HG03159 (cell line): ENCODE results near the gene CPNE7.
A peak's percentile ranks its signal among the peaks of the same experiment; 100 is the strongest.

Experiments used
- ATAC-seq: cut with Tn5 transposase; IDR thresholded peaks from one replicate; pipeline ENCODE4 v1.9.1; 2021; ENCODE audit warnings: mild to moderate bottlenecking, moderate library complexity; ENCODE audit not compliant: unreplicated experiment

CPNE7 gene

DNA sequence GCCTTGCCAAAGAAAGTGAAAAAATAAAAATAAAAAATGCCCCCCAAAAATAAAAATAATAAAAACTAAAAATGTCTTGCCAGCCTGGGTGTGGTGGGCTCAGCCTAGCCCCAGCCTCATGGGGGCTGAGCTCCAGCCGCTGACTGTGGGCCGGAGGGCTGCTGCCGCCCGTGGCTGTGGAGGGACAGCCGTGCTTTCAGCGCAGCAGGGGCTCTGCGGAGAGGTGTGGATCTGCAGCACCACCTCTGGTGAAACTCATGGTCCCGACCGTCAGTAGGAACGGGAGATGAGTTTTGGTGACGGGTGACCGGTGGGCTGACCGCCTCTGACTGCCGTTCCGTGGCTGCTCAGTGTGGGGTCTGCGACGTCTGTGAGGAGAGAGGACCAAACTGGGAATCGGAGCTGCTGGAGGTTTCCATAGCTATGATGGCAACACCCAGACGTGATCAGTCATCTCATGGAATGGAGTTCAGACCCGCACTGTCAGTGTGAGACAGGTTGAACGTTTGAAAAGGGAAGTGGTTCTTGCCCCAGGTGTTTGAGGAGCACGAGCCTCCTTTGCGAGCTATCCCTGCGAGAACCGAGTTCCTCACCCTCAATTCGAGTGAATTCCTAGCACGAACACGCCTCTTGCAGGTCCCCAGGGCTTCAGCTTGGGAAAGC lies 27.1 kb upstream of the CPNE7 start:
- ATAC-seq, result no peak

DNA sequence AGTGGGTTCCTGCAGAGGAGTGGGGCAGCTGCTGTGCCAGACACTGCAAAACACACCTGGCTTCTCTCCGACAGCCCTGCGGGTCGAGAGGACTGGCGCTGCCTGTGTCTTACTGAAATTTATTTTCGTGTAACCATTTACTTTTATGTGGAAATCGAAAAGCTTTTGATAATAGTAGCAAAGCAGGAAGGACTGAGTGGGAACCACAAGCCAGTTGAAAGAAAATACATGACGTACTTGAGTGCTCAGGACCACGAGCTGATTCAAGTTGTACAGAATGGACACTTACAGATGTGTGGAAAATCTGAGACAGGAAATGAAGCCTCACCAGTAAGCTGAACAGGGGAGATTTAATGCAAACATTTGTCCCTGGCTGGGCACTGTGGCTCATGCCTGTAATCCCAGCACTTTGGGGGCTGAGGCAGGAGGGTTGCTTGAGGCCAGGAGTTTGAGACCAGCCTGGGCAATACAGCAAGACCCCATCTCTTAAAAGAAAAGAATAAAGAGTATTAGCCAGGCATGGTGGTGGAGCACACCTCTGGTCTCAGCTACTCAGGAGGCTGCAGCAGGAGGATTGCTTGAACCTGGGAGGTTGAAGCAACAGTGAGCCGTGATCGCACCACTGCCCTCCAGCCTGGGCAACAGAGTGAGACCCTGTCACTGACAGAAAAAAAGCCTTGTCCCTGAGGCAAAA lies 26.4 kb upstream of the CPNE7 start:
- no peak for ATAC-seq

DNA sequence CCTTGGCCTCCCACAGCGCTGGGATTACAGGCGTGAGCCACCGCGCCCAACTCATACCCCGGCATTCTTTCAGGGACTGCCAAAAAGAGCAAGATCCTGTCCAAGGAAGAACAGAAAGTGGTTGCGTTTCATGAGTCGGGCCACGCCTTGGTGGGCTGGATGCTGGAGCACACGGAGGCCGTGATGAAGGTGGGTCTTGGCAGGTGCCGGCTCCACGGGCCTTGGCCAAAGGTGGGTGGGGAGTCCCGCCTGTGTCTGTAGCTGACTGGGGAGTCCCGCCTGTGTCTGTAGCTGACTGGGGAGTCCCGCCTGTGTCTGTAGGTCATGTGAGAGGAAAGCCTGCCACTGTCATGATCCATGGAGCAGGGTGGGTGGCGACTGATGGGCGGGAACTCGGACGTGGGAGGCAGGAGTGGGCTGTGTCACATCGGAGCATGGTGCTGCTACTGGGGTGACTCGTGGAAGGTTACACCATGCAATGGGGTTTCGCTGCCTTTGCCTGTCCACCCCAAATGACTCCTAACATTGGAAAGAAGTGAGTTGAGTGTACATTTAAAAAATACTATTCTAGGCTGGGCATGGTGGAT lies 25.0 kb upstream of the CPNE7 start:
- no peak for ATAC-seq

DNA sequence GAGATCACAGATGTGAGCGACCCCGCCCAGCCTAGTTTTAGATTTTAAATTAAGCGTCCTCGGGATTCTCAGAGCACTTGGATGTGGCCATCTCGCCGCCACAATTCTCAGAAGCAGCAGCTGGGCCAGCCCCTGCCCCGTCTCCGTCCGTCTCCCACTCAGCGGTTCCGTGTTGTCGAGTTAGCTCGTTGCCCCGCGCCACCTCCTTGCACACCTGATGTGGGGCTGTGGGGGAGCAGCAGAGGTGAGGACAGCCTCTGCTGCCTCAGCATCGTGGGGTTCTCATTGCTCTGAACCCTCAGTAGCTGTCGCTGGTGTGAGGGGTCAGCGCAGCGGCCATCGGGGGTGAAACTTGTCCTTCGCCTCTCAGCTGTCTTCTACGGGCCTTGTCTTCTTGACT lies 23.2 kb upstream of the CPNE7 start:
- no peak for ATAC-seq

DNA sequence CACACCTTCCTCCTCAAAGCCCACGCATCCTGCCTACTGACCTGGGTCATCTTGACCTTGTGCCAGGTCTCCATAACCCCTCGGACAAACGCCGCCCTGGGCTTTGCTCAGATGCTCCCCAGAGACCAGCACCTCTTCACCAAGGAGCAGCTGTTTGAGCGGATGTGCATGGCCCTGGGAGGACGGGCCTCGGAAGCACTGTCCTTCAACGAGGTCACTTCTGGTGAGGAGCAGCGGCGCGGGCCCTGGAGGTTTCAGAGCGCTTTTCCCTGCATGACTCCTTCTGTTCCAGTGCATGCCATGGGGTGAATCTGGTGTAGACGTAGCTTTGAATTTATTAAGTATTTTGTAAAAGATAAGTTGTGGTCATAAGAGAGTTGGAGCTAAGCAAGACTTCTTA lies 22.6 kb upstream of the CPNE7 start:
- no peak for ATAC-seq

DNA sequence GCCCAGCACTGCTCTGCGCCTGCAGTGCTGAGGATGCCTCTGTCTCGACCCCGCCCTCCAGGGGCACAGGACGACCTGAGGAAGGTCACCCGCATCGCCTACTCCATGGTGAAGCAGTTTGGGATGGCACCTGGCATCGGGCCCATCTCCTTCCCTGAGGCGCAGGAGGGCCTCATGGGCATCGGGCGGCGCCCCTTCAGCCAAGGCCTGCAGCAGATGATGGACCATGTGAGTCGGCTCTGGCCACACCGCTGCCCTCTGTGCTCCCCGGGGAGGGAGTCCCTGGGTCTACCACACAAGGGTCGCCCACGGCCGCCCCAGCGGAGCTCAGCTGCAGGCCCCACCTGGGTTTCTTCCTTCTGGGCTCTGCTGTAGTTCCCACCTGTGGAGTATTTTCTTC lies 21.8 kb upstream of the CPNE7 start:
- ATAC-seq, result no peak

DNA sequence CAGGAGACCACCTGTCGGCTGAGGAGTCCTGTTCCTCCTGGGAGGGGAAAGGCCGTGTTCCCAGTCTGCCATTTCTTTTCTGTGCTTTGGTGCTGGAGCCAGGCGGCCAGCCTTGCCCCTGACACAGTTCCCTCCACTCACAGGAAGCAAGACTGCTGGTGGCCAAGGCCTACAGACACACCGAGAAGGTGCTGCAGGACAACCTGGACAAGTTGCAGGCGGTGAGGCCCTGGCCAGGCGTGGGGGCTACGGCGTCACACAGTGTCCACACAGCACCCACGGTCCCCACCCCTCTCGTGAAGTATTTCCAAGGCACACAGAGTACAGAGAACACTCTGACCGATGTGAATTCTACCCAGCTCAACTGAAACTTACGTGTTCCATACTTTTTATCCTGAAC lies 21.2 kb upstream of the CPNE7 start:
- no peak for ATAC-seq

DNA sequence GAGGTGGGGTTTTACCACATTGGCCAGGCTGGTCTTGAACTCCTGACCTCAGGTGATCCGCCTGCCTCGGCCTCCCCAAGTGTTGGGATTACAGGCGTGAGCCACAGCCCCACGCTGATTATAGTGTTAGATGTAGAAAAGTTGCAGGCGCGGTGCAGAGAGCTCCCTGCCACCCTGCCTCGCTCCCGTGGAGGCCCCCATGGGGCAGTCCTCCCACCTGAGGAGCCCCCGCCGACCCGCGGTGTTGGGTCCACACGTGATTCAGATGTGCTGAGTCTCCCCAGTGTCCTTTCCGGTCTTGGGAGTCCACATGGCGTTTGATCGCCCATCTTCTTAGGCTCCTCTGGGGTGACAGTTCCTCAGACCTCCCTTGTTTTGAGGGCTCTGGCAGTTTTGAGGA lies 20.3 kb upstream of the CPNE7 start:
- ATAC-seq, result no peak

DNA sequence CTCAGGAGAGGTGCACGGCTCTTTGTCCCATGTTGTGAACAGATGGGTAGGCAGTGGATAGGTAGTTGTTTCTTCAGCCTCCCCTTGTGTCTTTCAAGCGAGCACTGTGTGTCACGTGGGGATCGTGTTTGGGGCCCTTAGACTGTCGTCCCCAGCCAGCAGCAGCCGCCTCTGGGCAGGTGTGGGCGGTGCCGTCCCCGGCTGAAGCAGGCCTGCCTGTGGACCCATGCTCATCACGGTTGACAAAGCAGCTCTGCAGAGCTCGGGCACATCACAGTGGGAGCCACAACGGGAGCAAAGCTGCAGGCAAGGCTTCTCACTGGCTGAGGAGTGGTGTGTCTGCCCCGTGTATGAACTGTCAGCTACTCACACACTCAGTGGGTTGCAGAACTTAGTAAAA lies 19.8 kb upstream of the CPNE7 start:
- no peak for ATAC-seq

DNA sequence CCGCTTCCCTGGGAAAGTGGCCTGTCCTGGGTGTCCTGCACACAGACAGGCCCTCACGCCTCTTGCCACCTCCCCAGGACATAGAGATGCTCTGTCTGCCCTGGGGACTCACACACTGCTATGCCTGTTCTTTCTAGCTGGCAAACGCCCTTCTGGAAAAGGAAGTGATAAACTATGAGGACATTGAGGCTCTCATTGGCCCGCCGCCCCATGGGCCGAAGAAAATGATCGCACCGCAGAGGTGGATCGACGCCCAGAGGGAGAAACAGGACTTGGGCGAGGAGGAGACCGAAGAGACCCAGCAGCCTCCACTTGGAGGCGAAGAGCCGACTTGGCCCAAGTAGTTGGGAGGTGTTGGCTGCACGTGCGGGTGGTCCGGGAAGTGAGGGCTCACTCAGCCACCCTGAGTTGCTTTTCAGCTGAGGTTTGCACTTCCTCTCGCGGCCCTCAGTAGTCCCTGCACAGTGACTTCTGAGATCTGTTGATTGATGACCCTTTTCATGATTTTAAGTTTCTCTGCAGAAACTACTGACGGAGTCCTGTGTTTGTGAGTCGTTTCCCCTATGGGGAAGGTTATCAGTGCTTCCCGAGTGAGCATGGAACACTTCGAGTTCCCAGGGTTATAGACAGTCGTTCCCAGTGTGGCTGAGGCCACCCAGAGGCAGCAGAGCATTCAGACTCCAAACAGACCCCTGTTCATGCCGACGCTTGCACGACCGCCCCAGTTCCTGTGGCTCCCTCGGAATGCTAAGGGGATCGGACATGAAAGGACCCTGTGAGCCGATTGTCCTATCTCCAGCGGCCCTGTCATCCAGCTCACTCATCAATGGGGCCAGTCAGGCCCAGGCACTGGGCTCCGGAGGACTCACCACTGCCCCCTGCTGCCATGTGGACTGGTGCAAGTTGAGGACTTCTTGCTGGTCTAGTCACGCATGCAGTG lies 18.5 kb upstream of the CPNE7 start:
- ATAC-seq, result no peak

DNA sequence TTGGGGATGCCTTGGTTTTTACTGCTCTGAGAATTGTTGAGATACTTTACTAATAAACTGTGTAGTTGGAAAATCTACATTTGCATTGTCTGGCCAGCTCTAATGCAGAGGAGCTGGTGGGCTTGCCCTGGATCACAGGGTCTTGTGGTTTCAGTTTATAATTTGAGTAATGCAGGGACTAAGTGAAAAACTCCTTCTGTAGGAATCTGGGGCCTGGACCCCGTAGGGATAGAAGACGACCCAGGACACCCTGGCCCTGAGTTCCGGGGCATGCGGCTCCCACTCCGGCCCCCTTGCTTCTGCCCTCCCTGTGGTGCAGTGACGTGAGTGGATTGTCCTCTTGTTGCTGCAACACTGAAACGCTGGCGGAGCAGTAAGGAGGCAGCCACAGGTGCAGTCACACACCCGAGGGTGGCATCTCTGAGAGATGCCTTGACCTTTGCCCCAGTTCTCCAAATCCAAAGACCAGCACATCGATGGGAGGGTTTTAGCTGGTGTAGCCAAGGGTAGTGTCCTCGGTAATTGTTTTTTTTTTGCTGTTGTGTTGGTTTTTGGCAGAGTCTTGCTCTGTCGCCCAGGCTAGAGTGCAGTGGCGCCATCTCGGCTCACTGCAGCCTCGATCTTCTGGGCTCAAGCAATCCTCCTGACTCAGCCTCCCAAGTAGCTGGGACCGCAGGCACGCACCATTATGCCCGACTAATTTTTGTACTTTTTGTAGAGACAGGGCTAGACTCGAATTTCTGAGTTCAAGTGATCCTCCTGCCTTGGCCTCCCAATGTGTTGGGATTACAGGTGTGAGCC lies 17.7 kb upstream of the CPNE7 start:
- no peak for ATAC-seq

DNA sequence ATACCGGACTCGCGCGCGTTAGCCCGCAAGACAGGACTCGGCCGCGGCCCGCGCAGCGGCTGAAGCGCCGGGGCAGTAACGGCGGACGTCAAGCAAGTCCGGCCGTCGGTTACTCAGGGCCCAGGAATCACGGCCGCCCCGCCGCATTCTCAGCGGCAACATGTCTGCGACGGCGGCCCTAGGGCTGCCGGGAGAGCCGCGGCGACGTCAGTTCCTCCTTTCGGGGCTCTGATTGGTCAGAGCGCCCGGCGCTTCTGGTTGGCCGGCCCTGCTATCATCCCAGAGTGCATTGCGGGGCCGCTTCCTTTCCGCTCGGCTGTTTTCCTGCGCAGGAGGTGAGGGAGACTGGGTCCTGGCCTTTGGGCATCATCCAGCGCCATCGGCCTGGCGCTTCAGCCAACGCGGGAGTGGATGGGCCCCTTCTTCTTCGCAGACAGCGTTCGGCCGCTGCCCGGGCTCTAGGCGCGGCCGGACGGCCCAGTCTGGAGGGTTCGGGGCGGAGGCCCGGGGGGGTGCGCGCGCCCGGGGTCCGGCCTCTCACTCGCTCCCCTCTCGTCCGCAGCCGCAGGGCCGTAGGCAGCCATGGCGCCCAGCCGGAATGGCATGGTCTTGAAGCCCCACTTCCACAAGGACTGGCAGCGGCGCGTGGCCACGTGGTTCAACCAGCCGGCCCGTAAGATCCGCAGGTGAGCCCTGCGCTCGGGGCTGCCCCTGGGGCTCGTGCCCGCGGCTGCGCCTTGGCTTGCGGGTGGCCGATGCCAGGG lies 15.0 kb upstream of the CPNE7 start, which contains the start of gene RPL13:
RPL13 (plus strand) TSS at position 305 of the 764 bp plus-strand sequence; CDS start at position 583, 278 bp downstream.
- peak; percentile 87 for ATAC-seq

DNA sequence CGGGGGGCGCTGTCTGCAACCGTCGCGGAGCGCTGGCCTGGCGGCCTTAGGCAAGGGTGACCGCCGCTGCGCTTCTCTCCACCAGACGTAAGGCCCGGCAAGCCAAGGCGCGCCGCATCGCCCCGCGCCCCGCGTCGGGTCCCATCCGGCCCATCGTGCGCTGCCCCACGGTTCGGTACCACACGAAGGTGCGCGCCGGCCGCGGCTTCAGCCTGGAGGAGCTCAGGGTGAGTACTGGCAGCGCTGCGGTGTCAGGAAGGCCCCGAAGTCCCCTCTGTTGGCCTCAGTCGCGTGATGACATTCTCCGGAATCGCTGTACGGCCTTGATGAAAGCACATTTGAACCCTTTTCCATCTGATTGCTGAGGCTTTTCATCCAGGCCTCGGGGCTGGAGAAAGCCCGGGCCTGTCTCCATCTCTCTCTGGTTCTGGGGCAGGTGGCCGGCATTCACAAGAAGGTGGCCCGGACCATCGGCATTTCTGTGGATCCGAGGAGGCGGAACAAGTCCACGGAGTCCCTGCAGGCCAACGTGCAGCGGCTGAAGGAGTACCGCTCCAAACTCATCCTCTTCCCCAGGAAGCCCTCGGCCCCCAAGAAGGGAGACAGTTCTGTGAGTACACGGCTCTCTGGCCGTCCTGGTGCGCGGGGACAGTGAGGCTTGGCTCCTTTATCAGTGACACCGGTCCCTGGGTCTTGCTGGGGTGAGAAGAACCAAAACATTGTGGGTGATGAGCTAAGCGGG lies 14.2 kb upstream of the CPNE7 start:
- ATAC-seq, result no peak

DNA sequence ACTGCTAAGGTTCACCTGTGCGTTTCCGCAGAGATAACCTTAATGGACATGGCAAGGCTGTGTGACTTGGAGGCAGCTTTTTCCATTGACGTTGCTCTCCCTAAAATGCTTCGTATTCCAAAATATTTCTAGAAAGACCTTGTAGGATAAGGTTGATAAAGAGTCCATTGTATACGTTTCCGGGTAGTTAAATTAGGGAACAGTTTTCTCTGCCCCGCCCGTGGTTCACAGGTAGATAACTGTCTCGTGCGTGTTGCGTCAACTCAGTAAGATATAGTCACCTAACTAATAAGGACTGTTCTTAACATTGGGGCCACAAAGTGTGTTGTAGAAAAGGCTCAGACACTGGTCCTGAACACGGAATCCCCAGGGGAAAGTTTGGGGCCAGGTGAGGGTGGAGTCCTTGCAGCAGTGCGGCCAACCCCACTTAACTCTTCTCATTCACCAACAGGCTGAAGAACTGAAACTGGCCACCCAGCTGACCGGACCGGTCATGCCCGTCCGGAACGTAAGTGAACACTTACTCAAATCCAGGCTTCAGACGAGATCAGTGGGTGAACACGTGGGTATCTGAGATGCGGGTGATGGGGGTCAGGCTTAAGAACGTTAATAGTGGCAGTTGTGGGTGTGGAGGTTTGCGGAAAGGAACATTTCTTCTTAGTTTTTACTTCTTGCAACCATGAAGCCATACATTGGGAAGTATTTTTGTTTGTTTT lies 13.5 kb upstream of the CPNE7 start:
- no peak for ATAC-seq

DNA sequence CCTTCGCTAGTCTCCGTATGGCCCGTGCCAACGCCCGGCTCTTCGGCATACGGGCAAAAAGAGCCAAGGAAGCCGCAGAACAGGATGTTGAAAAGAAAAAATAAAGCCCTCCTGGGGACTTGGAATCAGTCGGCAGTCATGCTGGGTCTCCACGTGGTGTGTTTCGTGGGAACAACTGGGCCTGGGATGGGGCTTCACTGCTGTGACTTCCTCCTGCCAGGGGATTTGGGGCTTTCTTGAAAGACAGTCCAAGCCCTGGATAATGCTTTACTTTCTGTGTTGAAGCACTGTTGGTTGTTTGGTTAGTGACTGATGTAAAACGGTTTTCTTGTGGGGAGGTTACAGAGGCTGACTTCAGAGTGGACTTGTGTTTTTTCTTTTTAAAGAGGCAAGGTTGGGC lies 12.6 kb upstream of the CPNE7 start:
- ATAC-seq, result no peak

DNA sequence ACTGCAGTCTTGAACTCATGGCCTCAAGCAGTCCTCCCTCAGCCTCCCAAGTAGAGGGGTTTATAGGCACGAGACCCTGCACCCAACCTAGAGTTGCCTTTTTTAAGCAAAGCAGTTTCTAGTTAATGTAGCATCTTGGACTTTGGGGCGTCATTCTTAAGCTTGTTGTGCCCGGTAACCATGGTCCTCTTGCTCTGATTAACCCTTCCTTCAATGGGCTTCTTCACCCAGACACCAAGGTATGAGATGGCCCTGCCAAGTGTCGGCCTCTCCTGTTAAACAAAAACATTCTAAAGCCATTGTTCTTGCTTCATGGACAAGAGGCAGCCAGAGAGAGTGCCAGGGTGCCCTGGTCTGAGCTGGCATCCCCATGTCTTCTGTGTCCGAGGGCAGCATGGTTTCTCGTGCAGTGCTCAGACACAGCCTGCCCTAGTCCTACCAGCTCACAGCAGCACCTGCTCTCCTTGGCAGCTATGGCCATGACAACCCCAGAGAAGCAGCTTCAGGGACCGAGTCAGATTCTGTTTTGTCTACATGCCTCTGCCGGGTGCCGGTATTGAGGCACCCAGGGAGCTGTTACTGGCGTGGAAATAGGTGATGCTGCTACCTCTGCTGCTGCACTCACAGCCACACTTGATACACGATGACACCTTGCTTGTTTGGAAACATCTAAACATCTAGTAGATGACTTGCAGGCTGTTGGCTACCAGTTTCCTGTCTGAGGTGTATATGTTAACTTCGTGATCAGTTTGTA lies 11.7 kb upstream of the CPNE7 start:
- no peak for ATAC-seq

DNA sequence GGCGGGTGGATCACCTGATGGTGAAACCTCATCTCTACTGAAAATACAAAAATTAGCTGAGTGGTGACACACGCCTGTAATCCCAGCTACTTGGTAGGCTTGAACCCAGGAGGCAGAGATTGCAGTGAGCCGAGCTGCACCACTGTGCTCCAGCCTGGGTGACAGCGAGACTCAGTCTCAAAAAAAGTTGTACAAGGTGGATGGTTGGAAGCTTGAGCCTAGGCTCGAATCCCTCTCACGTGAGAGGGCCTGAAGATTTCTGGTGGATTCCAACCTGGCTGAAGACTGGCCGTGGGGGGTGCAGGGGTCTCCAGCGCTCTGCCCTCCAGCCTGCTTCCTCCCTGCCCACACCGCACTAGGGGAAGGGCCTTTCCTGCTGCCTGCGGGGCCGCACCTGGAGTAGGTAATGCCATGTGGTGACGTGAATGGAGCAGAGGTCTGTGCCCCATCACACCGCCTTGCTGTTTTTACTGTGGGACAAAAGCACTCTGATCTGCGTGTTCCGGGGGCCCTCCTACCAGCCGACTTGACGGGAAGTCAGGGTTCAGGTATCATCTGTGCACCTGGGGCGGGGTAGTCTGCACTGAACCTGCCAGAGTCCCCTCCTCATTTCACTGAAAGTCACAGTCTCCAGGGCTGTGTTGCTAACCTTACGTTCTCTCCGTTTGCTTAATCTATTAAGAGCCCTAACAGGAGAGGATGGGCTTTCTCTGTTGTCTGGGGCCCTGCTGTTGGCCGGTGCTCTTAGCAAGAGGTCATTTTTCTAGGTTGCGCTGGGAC lies 10.9 kb upstream of the CPNE7 start:
- no peak for ATAC-seq
